Uterus (tissue), 4 donors: ENCODE results near the gene GRIK5. TPM values are rescaled to one million over a fixed set of nuclear protein-coding genes. Genes with fewer than 3 reads are reported as not detected.

Experiments used
- DNase-seq, 2 donors: peaks; one replicate each; pipeline ENCODE4 v3.0.0-alpha.2; 2019 to 2020
- H3K27ac ChIP-seq, 2 donors: fragments of 200-600 bp; sonication (generic); 1 replicate in 1 of 2; 2 replicates in 1 of 2; pipeline ENCODE4 v1.5.1; 2016 to 2018
- H3K27me3 ChIP-seq, 2 donors: fragments of 200-600 bp; sonication (generic); one replicate each; pipeline ENCODE4 v1.5.1; 2018 to 2019; ENCODE audit warnings: control low read depth in 1 of 2
- H3K36me3 ChIP-seq, 2 donors: fragments of 200-600 bp; sonication (generic); one replicate each; pipeline ENCODE4 v1.5.1; 2019; ENCODE audit warnings: control low read depth in 1 of 2
- H3K4me1 ChIP-seq, 2 donors: fragments of 200-600 bp; sonication (generic); one replicate each; pipeline ENCODE4 v1.5.1; 2018 to 2019; ENCODE audit warnings: control low read depth in 1 of 2
- H3K4me3 ChIP-seq, 2 donors: fragments of 200-600 bp; sonication (generic); 1 replicate in 1 of 2; 2 replicates in 1 of 2; pipeline ENCODE4 v1.5.1; 2018 to 2019; ENCODE audit warnings: mild to moderate bottlenecking in 1 of 2
- H3K9me3 ChIP-seq, 2 donors: fragments of 200-600 bp; sonication (generic); one replicate each; pipeline ENCODE4 v1.5.1; 2019; ENCODE audit warnings: control low read depth in 1 of 2
- POLR2A ChIP-seq, 2 donors: fragments of 450-650 bp; IDR thresholded peaks; one replicate each; pipeline ENCODE4 v1.6.1; 2016; ENCODE audit warnings: antibody characterized with exemption in 2 of 2, mild to moderate bottlenecking in 1 of 2, moderate library complexity in 1 of 2
- intact Hi-C: fragments of 100-400 bp; cut with DNase I; formaldehyde crosslinking; loops from one replicate; pipeline ENCODE4 v1.15.1; 2023; ENCODE audit warnings: low total_unique reads
- total RNA-seq, 4 donors: library from RNA; depleted of rRNA in 3 of 4; stranded (reverse); fragments of >200 nt in 3 of 4; gene quantifications; one replicate each; pipeline versions ENCODE4 v1.1.0 to v1.2.4, GENCODE V29; 2014 to 2023
- TF ChIP-seq, protein P1 (sequence below), 4 experiments: fragments of 200-600 bp in 2 of 4; fragments of 450-650 bp in 2 of 4; sonication (generic) in 2 of 4; IDR thresholded peaks; one replicate each; pipeline ENCODE4 v1.5.1; 2016 to 2019; ENCODE audit warnings: antibody characterized with exemption in 4 of 4, mild to moderate bottlenecking in 2 of 4, moderate library complexity in 1 of 4
- donor health status: DM: yes; HTN: yes; CAD: no.

The GRIK5 gene
- total RNA-seq, 4 donors from 2014 or later: 5.6 to 17.8 (median 7.0) TPM; not detected in 1

DNA sequence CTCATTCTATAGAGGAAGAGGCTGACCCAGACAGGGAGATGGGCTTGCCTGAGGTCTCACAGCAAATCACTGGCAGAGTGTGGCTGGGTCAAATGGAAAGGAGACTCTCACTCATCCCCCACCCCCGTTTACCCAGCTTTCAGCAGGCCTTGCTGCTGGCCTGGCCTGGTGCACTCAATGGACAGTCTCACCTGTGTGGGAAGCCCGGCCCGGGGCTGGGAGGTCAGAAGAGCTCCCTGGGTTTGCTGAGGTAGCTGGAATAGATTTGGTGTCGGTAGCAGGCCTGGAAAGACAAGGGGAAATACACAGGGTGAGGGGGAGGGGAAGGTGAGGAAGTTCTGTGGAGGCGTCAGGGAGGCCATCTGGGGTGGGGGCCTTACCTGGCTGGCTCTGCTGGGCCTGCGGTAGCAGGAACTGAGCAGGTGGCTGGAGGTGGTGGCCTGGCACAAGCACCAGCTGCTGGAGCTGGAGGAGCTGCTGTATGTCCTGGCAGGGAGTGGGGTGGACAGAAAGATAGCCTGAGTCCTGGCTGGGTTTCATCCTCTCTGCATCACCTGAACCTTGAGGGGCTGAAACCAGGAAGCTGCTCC lies 29.4 kb upstream of the GRIK5 start:
- no peak overlapping the region for H3K4me3 ChIP-seq
- H3K9me3 ChIP-seq: no peaks in the 10 kb centered on the region
- TF ChIP-seq POLR2A (IDR thresholded peaks at IDR 0.05): no peak
- TF ChIP-seq, protein P1, sequence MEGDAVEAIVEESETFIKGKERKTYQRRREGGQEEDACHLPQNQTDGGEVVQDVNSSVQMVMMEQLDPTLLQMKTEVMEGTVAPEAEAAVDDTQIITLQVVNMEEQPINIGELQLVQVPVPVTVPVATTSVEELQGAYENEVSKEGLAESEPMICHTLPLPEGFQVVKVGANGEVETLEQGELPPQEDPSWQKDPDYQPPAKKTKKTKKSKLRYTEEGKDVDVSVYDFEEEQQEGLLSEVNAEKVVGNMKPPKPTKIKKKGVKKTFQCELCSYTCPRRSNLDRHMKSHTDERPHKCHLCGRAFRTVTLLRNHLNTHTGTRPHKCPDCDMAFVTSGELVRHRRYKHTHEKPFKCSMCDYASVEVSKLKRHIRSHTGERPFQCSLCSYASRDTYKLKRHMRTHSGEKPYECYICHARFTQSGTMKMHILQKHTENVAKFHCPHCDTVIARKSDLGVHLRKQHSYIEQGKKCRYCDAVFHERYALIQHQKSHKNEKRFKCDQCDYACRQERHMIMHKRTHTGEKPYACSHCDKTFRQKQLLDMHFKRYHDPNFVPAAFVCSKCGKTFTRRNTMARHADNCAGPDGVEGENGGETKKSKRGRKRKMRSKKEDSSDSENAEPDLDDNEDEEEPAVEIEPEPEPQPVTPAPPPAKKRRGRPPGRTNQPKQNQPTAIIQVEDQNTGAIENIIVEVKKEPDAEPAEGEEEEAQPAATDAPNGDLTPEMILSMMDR (IDR thresholded peaks at IDR 0.05): no peak
- no peak overlapping the region for H3K27ac ChIP-seq
- intact Hi-C loops: no loop called here
- H3K36me3 ChIP-seq: no peaks in the 10 kb centered on the region
- H3K4me1 ChIP-seq: no peaks in the 10 kb centered on the region
- H3K27me3 ChIP-seq: no peaks in the 10 kb centered on the region
- DNase-seq: no peak

DNA sequence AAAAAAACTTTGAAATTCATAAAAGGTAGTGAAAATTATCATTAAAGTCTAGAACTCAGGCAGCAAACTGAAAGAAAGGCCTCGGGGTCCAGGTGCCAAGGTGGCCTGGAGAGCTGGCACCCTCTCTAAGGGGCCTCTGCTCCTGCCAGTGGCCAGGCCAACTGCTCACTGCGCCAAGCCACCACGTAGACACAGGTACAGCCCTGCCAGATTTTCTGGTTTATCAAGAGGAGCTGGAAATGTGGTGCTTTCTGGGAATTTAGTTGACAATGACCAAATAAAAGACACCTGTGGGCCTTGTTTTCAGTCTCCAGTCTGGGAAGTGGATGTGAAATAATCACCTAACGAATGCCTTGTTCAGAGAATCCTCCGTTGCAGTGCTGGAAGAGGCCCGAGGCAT lies 28.8 kb upstream of the GRIK5 start:
- H3K4me1 ChIP-seq: no peaks in the 10 kb centered on the region
- no peak overlapping the region for H3K27ac ChIP-seq
- H3K4me3 ChIP-seq: no peak overlapping the region
- TF ChIP-seq, protein P1 (IDR thresholded peaks at IDR 0.05): no peak
- no peak for TF ChIP-seq POLR2A (IDR thresholded peaks at IDR 0.05)
- H3K27me3 ChIP-seq: no peaks in the 10 kb centered on the region
- intact Hi-C loops: no loop called here
- no peak for DNase-seq
- no peaks in the 10 kb centered on the region for H3K9me3 ChIP-seq
- no peaks in the 10 kb centered on the region for H3K36me3 ChIP-seq

DNA sequence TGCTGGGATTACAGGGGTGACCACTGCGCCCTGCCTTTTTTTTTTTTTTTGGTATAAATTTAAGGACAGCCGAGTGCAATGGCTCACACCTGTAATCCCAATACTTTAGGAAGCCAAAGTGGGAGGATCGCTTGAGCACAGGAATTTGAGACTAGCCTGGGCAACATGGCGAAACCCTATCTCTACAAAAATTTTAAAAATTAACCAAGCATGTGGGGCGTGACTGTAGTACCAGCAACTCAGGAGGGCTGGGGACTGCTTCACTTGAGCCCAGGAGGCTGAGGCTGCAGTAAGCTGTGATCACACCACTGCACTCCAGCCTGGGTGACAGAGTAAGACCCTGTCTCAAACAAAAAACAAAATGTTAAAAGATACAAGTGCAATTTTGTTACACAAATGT lies 27.5 kb upstream of the GRIK5 start:
- no peak for DNase-seq
- Histone ChIP-seq H3K36me3 (no peaks in the 10 kb centered on the region), H3K27me3 (no peaks in the 10 kb centered on the region), H3K4me1 (no peaks in the 10 kb centered on the region), H3K9me3 (no peaks in the 10 kb centered on the region), H3K27ac (no peak overlapping the region), H3K4me3 (no peak overlapping the region)
- intact Hi-C loops: no loop called here
- TF ChIP-seq POLR2A (IDR thresholded peaks at IDR 0.05): no peak

DNA sequence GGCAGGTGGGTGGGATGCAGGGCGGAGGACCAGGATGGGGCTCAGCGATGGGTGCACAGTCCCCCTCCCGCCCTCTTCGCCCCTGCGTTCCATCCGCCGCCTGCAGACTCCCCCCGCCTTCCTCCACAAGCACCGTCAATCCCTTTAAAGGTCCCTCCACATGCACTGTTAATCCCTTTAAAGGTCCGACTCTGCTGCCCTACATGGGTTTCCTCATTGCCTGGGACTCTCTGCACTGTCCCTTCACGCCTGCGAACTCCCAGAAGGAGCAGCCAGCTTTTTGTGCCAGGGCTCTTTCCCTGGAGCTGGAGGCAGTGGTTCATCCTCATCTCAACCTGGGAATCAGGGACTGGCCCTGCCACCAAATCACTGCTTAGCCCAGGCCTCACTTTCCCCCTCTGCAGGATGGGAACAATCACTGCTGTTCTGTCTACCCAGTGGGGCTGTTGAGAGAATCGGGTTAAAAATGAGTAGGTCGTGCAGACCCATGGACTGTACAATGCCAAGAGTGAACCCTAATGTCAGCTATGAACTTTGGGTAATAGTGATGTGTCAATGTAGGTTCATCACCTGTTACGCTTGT lies 26.3 kb upstream of the GRIK5 start:
- H3K9me3 ChIP-seq: no peaks in the 10 kb centered on the region
- no peak overlapping the region for H3K4me3 ChIP-seq
- no peaks in the 10 kb centered on the region for H3K27me3 ChIP-seq
- no peaks in the 10 kb centered on the region for H3K36me3 ChIP-seq
- intact Hi-C loops: no loop called here
- no peaks in the 10 kb centered on the region for H3K4me1 ChIP-seq
- H3K27ac ChIP-seq: no peak overlapping the region
- TF ChIP-seq, protein P1 (IDR thresholded peaks at IDR 0.05): no peak
- no peak for TF ChIP-seq POLR2A (IDR thresholded peaks at IDR 0.05)
- DNase-seq: no peak

DNA sequence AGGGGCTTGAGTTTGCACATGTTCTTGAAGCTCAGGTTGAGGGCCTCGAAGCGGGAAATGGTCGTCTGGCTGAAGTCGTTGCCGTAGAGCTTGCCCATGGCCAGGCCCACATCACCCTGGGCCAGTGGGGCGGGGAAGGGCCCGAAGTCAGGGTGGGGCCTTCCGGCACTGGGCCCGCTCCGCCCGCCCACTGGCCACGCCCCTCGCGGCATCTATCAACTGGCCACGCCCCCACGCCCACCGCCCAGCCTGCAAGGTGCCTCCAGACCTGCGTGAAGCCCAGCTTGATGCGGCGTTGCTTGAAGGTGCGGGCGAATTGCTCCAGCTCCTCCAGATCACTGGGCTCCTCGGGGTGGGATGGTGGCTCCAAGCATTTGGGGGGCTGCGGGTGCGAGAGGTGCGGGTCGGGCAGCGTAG lies 25.8 kb upstream of the GRIK5 start:
- H3K4me1 ChIP-seq: no peaks in the 10 kb centered on the region
- no peak overlapping the region for H3K4me3 ChIP-seq
- H3K27me3 ChIP-seq: no peaks in the 10 kb centered on the region
- H3K36me3 ChIP-seq: no peaks in the 10 kb centered on the region
- no peaks in the 10 kb centered on the region for H3K9me3 ChIP-seq
- no peak for DNase-seq
- TF ChIP-seq, protein P1 (IDR thresholded peaks at IDR 0.05): no peak
- no peak for TF ChIP-seq POLR2A (IDR thresholded peaks at IDR 0.05)
- H3K27ac ChIP-seq: no peak overlapping the region
- intact Hi-C loops: no loop called here
